Effector memory CD4-positive, alpha-beta T cell (primary cell): ENCODE results near the gene REEP3.

Experiments
- DNase-seq, 3 donors: peaks; one replicate each; pipeline ENCODE4 v3.0.0-alpha.2; 2020
- H3K27ac ChIP-seq: 2 replicates; pipeline ENCODE4 v1.7.0; 2013; ENCODE audit warnings: mild to moderate bottlenecking, low read length, moderate library complexity; ENCODE audit not compliant: insufficient read depth, poor library complexity, severe bottlenecking
- H3K27me3 ChIP-seq: replicated peaks from 2 replicates; pipeline ENCODE4 v1.7.0; 2013; ENCODE audit warnings: mild to moderate bottlenecking, low read length; ENCODE audit not compliant: insufficient read depth, control insufficient read depth, poor library complexity, severe bottlenecking
- H3K36me3 ChIP-seq: 2 replicates; pipeline ENCODE4 v1.7.0; 2013; ENCODE audit warnings: mild to moderate bottlenecking, low read length, moderate library complexity; ENCODE audit not compliant: control insufficient read depth, insufficient read depth
- H3K4me1 ChIP-seq: 2 replicates; pipeline ENCODE4 v1.7.0; 2013; ENCODE audit warnings: low read length, mild to moderate bottlenecking; ENCODE audit not compliant: control insufficient read depth, insufficient read depth, poor library complexity, severe bottlenecking
- H3K4me3 ChIP-seq: 2 replicates; pipeline ENCODE4 v1.7.0; 2013; ENCODE audit warnings: low read length, low read depth, mild to moderate bottlenecking; ENCODE audit not compliant: insufficient read depth, poor library complexity, severe bottlenecking
- H3K9me3 ChIP-seq: 2 replicates; pipeline ENCODE4 v1.7.0; 2013; ENCODE audit warnings: mild to moderate bottlenecking, low read length, moderate library complexity; ENCODE audit not compliant: control insufficient read depth

Gene REEP3

GRCh38 chr10:63591600-63592379, 70.6 kb downstream of the REEP3 start:
- no peak for DNase-seq
- no peaks in the 10 kb centered on the region for H3K36me3 ChIP-seq
- no peaks in the 10 kb centered on the region for H3K9me3 ChIP-seq
- H3K4me3 ChIP-seq = no peak overlapping the region
- no peak overlapping the region for H3K27ac ChIP-seq
- no peaks in the 10 kb centered on the region for H3K4me1 ChIP-seq
- H3K27me3 ChIP-seq = no peaks in the 10 kb centered on the region

GRCh38 chr10:63593576-63593975, 72.4 kb downstream of the REEP3 start:
- no peaks in the 10 kb centered on the region for H3K27me3 ChIP-seq
- no peaks in the 10 kb centered on the region for H3K9me3 ChIP-seq
- H3K4me1 ChIP-seq = no peaks in the 10 kb centered on the region
- DNase-seq = no peak
- H3K27ac ChIP-seq = no peak overlapping the region
- no peaks in the 10 kb centered on the region for H3K36me3 ChIP-seq
- H3K4me3 ChIP-seq = no peak overlapping the region

- DNase-seq = no peak
- Histone ChIP-seq H3K4me3 (no peak overlapping the region), H3K4me1 (no peaks in the 10 kb centered on the region), H3K27ac (no peak overlapping the region), H3K36me3 (no peaks in the 10 kb centered on the region), H3K9me3 (no peaks in the 10 kb centered on the region), H3K27me3 (no peaks in the 10 kb centered on the region)
These were observed 73.9 kb downstream of the REEP3 start for GRCh38 chr10:63595072-63595471.

GRCh38 chr10:63596924-63597323, 75.7 kb downstream of the REEP3 start:
- Histone ChIP-seq H3K9me3 (no peaks in the 10 kb centered on the region), H3K27me3 (no peaks in the 10 kb centered on the region), H3K4me3 (no peak overlapping the region), H3K36me3 (no peaks in the 10 kb centered on the region), H3K4me1 (no peaks in the 10 kb centered on the region), H3K27ac (no peak overlapping the region)
- no peak for DNase-seq

- no peaks in the 10 kb centered on the region for H3K9me3 ChIP-seq
- no peaks in the 10 kb centered on the region for H3K36me3 ChIP-seq
- no peaks in the 10 kb centered on the region for H3K27me3 ChIP-seq
- no peak overlapping the region for H3K4me3 ChIP-seq
- no peak for DNase-seq
- H3K27ac ChIP-seq = no peak overlapping the region
- H3K4me1 ChIP-seq = no peaks in the 10 kb centered on the region
These were observed 79.3 kb downstream of the REEP3 start for GRCh38 chr10:63600540-63600939.

GRCh38 chr10:63603709-63604445, 82.7 kb downstream of the REEP3 start:
- no peaks in the 10 kb centered on the region for H3K9me3 ChIP-seq
- no peaks in the 10 kb centered on the region for H3K4me1 ChIP-seq
- H3K27ac ChIP-seq = no peak overlapping the region
- no peaks in the 10 kb centered on the region for H3K36me3 ChIP-seq
- no peak overlapping the region for H3K4me3 ChIP-seq
- no peaks in the 10 kb centered on the region for H3K27me3 ChIP-seq
- DNase-seq = no peak

GRCh38 chr10:63605197-63605967, 84.2 kb downstream of the REEP3 start:
- Histone ChIP-seq H3K4me1 (no peaks in the 10 kb centered on the region), H3K27me3 (no peaks in the 10 kb centered on the region), H3K27ac (no peak overlapping the region), H3K36me3 (no peaks in the 10 kb centered on the region), H3K4me3 (no peak overlapping the region), H3K9me3 (no peaks in the 10 kb centered on the region)
- DNase-seq = no peak

- Histone ChIP-seq H3K27ac (no peak overlapping the region), H3K36me3 (no peaks in the 10 kb centered on the region), H3K4me3 (no peak overlapping the region), H3K27me3 (no peaks in the 10 kb centered on the region), H3K4me1 (no peaks in the 10 kb centered on the region), H3K9me3 (no peaks in the 10 kb centered on the region)
- no peak for DNase-seq
These were observed 87.3 kb downstream of the REEP3 start for GRCh38 chr10:63608511-63608910.

- no peak overlapping the region for H3K4me3 ChIP-seq
- no peak for DNase-seq
- no peaks in the 10 kb centered on the region for H3K9me3 ChIP-seq
- H3K27ac ChIP-seq = no peak overlapping the region
- no peaks in the 10 kb centered on the region for H3K4me1 ChIP-seq
- H3K27me3 ChIP-seq = no peaks in the 10 kb centered on the region
- no peaks in the 10 kb centered on the region for H3K36me3 ChIP-seq
These were observed 89.9 kb downstream of the REEP3 start for GRCh38 chr10:63611078-63611477.
